Suppressor macrophage treated with lipopolysaccharide for 1 hour (primary cell): ENCODE data around the gene FASTKD2.

ENCODE experiments used
- DNase-seq, 3 donors: peaks; one replicate each; pipeline ENCODE4 v3.0.0-alpha.2; 2020 to 2022

Gene FASTKD2

DNA sequence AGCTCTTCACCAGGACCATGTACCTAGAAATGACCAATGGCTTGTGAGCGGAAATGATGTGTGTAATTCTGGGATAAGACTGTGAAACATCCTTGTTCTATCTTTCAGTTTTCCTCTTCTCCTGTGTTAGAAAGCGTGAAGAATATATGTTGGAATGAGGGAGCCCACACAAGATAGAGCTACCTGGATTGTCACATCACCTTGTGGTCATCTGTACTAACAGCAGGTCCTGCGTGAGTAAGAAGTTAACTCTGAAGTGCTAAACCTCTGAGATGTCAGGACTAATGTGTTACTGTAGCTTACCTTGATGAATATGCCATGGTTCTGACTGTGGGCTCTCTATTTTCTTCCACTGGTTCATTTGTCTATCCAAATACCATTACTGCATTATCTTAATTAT, 75.6 kb downstream of the FASTKD2 start:
- no peak for DNase-seq
